SK-MEL-5 (cell line): ENCODE measurements around the gene FEZ2. TPM values are rescaled to one million over a fixed set of nuclear protein-coding genes. Genes with fewer than 3 reads are reported as not detected.

Experiments
- DNase-seq: peaks from one replicate; pipeline ENCODE4 v3.0.0-alpha.2; 2016; ENCODE audit warnings: low read depth, low spot score
- in situ Hi-C: cut with HindIII; loops from 2 replicates; pipeline ENCODE4 v1.10.0; 2016; ENCODE audit warnings: low sequenced_read_pairs, high pct_unique_total_duplicates, low pct_unique_long_range_greater_than_20kb
- total RNA-seq: library from RNA; depleted of rRNA; stranded (reverse); fragments of >200 nt; shearing (Covaris generic); gene quantifications from 2 replicates; pipeline ENCODE4 v1.2.3, GENCODE V29; 2014; rRNA removed

Gene FEZ2
- total RNA-seq, 1 experiment from 2014 or later = 58.1 TPM

DNA sequence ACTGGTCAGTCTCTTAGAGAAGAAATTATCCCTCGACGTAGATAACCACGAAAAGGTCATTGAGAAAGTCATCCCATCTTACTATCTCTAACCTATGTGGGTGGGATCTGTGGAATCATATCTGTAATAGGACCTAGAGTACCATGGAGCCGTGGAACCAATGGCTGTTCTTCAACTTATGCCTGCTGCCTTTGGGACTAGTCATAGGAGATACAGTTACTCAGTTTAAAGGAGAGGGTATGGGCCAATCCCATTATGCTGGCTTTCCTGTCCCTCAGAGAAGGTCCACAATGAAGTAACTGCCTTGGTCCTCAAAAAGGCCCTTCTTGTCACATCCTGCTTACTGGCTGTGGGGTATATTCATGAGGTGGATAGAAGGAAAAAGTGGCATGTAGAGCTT, 77.5 kb downstream of the FEZ2 start:
- DNase-seq = no peak
- in situ Hi-C loops = no loop called here

- DNase-seq = no peak
- in situ Hi-C loops = no loop called here
Measured at GRCh38 chr2:36516136-36516870, 81.7 kb downstream of the FEZ2 start.

GRCh38 chr2:36515538-36515937, 82.4 kb downstream of the FEZ2 start:
- DNase-seq = no peak
- in situ Hi-C loops = no loop called here

DNA sequence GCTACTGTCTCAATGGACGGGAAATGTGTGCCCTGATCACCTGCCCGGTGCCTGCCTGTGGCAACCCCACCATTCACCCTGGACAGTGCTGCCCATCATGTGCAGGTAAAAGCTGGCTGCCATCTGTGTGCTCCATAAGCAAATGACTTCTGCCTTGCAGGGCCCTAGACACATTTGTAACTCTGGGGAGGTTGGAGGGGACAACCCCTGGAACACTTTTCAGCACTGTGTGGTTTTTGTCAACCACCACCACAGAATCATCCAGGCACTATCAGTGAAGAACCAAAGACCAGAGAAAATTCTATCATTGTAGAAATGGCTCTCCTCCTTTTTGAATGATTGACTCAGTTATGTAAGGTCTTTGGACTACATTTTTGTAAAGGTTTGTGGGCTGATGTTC, 84.3 kb downstream of the FEZ2 start:
- in situ Hi-C loops = no loop called here

GRCh38 chr2:36512705-36513104, 85.3 kb downstream of the FEZ2 start:
- DNase-seq = peak; percentile 41
- in situ Hi-C loops = no loop called here

More for the DNA sequence above, 84.3 kb downstream of the FEZ2 start:
- DNase-seq = no peak

- in situ Hi-C loops = no loop called here
Measured at GRCh38 chr2:36511858-36512603, 85.9 kb downstream of the FEZ2 start.

GRCh38 chr2:36509075-36509474, 88.9 kb downstream of the FEZ2 start:
- in situ Hi-C loops = no loop called here
- DNase-seq = no peak

More at GRCh38 chr2:36511858-36512603, 85.9 kb downstream of the FEZ2 start:
- DNase-seq = no peak

DNA sequence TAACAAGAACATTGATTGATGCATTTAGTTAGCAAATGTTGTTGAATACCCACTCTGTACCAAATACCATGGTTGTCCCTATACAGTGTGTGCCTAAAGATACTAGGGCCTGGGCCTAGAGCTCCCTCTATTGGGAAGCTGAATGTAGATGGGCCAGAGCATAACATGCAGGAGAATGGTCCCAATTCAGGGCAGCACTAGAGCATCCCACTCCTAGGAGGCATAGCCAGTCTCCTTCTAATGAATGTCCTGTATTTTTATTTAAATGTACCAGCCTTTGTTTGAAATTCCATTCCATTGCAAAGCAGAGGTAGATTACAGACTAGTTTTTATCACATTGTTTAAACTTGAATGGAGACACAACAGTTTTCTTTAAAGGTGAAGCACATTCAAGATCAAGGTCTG, 90.6 kb downstream of the FEZ2 start:
- DNase-seq = peak; percentile 87
- in situ Hi-C loops = no loop called here

Other genes with a start within 250 kb of the FEZ2 start
- 0.90 and 1.0 TPM in 2 replicates for gene CRIM1, start 242.4 kb downstream of the FEZ2 start, total RNA-seq
- not detected in 2 replicates for gene VIT, start 98.5 kb upstream of the FEZ2 start, total RNA-seq